Measurements from ENCODE around the gene CYGB.

The CYGB gene

GRCh38 chr17:76502341-76503211, 34.9 kb downstream of the CYGB start:
- Histone ChIP-seq H3K27ac (ENCODE audit: low read length) (no peak overlapping the region), H3K9me3 (ENCODE audit: insufficient read depth, low read length, severe bottlenecking) (no peaks in the 10 kb centered on the region), H3K36me3 (ENCODE audit: insufficient read depth, low read length) (no peaks in the 10 kb centered on the region), H3K4me2 (ENCODE audit: insufficient read depth, low read length) (peak overlapping the region; percentile 70), H3K79me2 (ENCODE audit: insufficient read depth, low read length) (no peaks in the 10 kb centered on the region), H3K4me1 (ENCODE audit: insufficient read depth, low read length) (peaks cover 17% of the 10 kb centered on the region), H4K20me1 (ENCODE audit: insufficient read depth, low read length) (peaks cover 10% of the 10 kb centered on the region; the same call in 1 of the 2 replicates), H2AFZ (ENCODE audit: low read depth, low read length) (peak overlapping the region; percentile 65; the same call in 1 of the 2 replicates), H3K9ac (ENCODE audit: low read depth, low read length) (peak overlapping the region; percentile 26; the same call in 1 of the 2 replicates), H3K4me3 (ENCODE audit: low read depth in 1 of 2, low read length in 2 of 2) (no peak overlapping the region), H3K27me3 (ENCODE audit: insufficient read depth, low read length, poor library complexity) (peaks cover 21% of the 10 kb centered on the region)
- no peak for TF ChIP-seq CTCF (IDR thresholded peaks at IDR 0.05; ENCODE audit: borderline replicate concordance, extremely low read depth, low read length, poor library complexity, severe bottlenecking)
- TF ChIP-seq EZH2 (IDR thresholded peaks at IDR 0.05; ENCODE audit: borderline replicate concordance, low read depth, low read length, severe bottlenecking): no peak
- no peak for DNase-seq
- ATAC-seq (ENCODE audit: insufficient read depth, low read depth): no peak

GRCh38 chr17:76501827-76502307, 35.6 kb downstream of the CYGB start:
- ATAC-seq (ENCODE audit: insufficient read depth, low read depth): no peak
- no peak overlapping the region for H3K27ac ChIP-seq (ENCODE audit: low read length)
- peak overlapping the region; percentile 26 for H3K9ac ChIP-seq (ENCODE audit: low read depth, low read length)

GRCh38 chr17:76501018-76501826, 36.3 kb downstream of the CYGB start, which contains the start of gene RHBDF2:
Gene RHBDF2, minus strand, starts transcription at chr17:76501423. Its CDS starts 19,899 bp downstream, at chr17:76481524.
- peak; percentile 88 for DNase-seq
- H3K27ac ChIP-seq (ENCODE audit: low read length): no peak within 1 kb of the TSS
- peak; percentile 86 for ATAC-seq (ENCODE audit: insufficient read depth, low read depth)

More at GRCh38 chr17:76501827-76502307, 35.6 kb downstream of the CYGB start:
- Histone ChIP-seq H3K79me2 (ENCODE audit: insufficient read depth, low read length) (no peaks in the 10 kb centered on the region), H3K36me3 (ENCODE audit: insufficient read depth, low read length) (no peaks in the 10 kb centered on the region), H3K4me2 (ENCODE audit: insufficient read depth, low read length) (peak overlapping the region; percentile 70), H3K27me3 (ENCODE audit: insufficient read depth, low read length, poor library complexity) (peaks cover 16% of the 10 kb centered on the region), H3K4me3 (ENCODE audit: low read depth in 1 of 2, low read length in 2 of 2) (peak overlapping the region in 1 of 2 experiments; percentile 48; a peak in 2 of 4 replicates), H4K20me1 (ENCODE audit: insufficient read depth, low read length) (peaks cover 16% of the 10 kb centered on the region; the same call in 1 of the 2 replicates), H3K4me1 (ENCODE audit: insufficient read depth, low read length) (peaks cover 17% of the 10 kb centered on the region), H2AFZ (ENCODE audit: low read depth, low read length) (peak overlapping the region; percentile 65), H3K9me3 (ENCODE audit: insufficient read depth, low read length, severe bottlenecking) (no peaks in the 10 kb centered on the region)
- DNase-seq: no peak
- no peak for TF ChIP-seq CTCF (IDR thresholded peaks at IDR 0.05; ENCODE audit: borderline replicate concordance, extremely low read depth, low read length, poor library complexity, severe bottlenecking)
- TF ChIP-seq EZH2 (IDR thresholded peaks at IDR 0.05; ENCODE audit: borderline replicate concordance, low read depth, low read length, severe bottlenecking): no peak

More at GRCh38 chr17:76501018-76501826, 36.3 kb downstream of the CYGB start, which contains the start of gene RHBDF2:
- TF ChIP-seq CTCF (IDR thresholded peaks at IDR 0.05; ENCODE audit: borderline replicate concordance, extremely low read depth, low read length, poor library complexity, severe bottlenecking): no peak
- TF ChIP-seq EZH2 (IDR thresholded peaks at IDR 0.05; ENCODE audit: borderline replicate concordance, low read depth, low read length, severe bottlenecking): no peak
- H3K4me3 ChIP-seq (ENCODE audit: low read depth in 1 of 2, low read length in 2 of 2): peak within 1 kb of the TSS in 1 of 2 experiments; percentile 48; a peak in 2 of 4 replicates
- H3K79me2 ChIP-seq (ENCODE audit: insufficient read depth, low read length): no peaks in the 10 kb centered on the region
- peak within 1 kb of the TSS; percentile 70 for H3K4me2 ChIP-seq (ENCODE audit: insufficient read depth, low read length)
- peaks cover 11% of the 10 kb centered on the region for H3K27me3 ChIP-seq (ENCODE audit: insufficient read depth, low read length, poor library complexity)
- peak within 1 kb of the TSS; percentile 26 for H3K9ac ChIP-seq (ENCODE audit: low read depth, low read length)
- H3K9me3 ChIP-seq (ENCODE audit: insufficient read depth, low read length, severe bottlenecking): no peaks in the 10 kb centered on the region
- peak within 1 kb of the TSS; percentile 65 for H2AFZ ChIP-seq (ENCODE audit: low read depth, low read length)
- H3K4me1 ChIP-seq (ENCODE audit: insufficient read depth, low read length): peaks cover 13% of the 10 kb centered on the region
- H4K20me1 ChIP-seq (ENCODE audit: insufficient read depth, low read length): peaks cover 16% of the 10 kb centered on the region; the same call in 1 of the 2 replicates
- no peaks in the 10 kb centered on the region for H3K36me3 ChIP-seq (ENCODE audit: insufficient read depth, low read length)

All from DND-41 (cell line).